HG03135 (cell line): ENCODE data around the gene HCN4.

Experiments used
- ATAC-seq: cut with Tn5 transposase; IDR thresholded peaks from one replicate; pipeline ENCODE4 v1.9.1; 2021; ENCODE audit warnings: mild to moderate bottlenecking, moderate library complexity; ENCODE audit not compliant: unreplicated experiment

The HCN4 gene

DNA sequence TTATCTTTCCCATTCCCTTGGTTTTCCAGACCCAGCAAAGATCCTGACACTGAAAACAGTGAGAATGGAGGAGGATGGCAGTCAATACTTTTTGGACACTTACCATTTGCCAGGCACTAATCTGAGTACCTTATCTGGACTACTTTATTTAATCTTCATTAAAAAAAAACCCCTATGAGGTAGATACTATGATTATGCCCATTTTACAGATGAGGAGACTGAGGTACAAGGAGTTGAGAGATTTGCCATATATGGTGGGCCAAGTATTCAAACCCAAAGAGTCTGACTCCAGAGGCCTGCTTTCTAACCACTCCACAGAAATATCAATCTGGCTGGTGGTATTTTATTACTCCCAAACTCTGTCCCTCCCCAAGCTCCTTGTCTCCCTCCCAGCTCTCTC lies 19.6 kb downstream of the HCN4 start:
- no peak for ATAC-seq

DNA sequence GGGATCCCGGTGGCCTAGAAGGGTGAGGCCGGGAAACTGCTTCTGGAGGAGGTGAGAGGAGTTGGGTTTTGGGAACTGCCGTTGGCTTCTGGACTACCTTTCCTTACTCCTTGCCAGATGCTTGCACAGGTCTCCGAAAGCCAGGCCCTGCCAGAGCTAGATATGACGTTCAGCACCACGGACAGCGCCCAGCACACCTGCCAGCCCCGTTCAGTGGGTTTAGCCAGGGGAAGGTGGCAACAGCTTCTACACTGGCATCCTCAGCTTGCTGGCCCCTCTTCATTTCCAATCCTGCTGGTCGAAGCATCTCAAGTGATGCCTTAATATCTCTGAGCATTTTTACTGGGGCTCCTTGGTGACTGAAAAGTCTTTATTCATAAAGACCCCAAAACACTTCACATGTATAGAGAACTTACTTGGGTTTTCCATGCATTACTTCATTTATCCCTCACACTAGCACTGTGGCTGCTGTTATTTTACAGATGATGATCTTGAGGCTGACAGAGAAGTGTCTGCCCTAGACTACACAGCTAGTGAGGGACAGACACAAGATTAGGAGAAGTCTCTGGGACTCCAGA lies 21.9 kb downstream of the HCN4 start:
- no peak for ATAC-seq

DNA sequence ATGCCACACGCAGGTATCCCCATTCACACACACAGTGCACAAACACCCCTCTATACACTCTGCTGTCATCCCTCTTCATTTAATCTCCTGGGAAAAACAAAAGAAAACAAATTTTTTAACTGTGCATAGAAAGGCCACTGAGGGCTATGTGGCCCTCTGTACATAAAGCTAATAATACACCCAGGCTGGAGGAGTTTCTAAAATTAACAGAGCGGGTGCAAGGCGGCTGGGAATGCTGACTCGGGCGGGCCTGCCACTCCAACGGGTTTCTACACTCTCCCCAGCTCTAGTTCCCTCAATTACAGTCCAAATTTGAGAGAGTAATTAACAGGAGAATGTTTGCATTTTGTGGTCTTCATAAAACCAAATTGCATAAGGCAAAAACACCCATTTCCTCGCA lies 23.1 kb downstream of the HCN4 start:
- no peak for ATAC-seq

DNA sequence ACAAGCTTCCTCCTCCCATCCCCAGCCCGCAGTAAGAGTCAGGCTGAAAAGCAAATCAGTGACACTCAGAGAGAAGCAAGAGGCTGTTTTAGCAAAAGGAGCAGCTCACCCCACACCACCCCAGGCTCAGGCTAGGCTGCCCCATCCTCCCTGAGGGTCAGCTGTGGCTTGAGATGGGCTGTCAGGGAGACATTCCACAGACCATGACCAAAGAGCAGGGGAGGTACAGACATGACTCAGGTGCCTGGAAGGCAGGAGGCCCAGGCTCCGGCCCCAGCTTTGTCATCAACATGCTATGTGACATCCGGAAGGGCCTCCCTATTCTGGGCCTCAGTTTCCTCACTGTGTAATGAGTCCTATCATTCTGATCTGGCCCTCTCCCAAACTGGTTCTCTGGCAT lies 24.7 kb downstream of the HCN4 start:
- no peak for ATAC-seq

DNA sequence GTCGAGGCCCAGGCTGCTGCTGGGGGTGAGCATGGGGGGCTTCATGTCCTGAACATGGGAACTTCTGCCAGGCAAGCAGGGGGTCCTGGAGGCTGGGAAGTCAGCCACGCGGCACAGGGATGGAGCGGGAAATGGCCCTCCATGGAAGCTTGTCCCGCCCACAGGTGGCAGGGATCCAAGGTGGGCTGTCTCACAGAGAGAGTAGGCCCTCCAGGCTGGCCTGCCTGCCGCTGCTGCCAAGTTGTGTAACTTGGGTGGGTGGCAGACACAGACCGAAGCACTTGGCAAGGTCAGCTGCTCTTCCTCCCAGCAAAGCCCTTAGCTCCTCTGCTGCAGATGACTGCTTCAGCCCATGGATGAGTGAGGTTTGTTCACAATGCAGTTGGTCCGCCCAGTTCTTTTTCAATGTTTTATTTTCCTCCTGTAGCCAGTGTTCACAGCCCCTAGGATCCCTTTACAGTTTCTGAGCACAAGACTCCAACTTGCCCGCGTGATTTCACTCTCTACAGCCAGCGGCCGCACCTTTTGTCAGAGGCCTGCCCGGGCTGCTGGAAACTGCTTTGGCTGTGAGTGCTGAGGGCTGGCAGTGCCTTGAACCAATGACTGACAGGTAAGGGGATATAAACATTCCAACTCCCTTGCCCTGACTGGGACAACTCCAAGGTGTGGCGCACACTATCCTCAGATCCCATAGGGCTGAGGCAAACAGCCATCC lies 26.7 kb downstream of the HCN4 start:
- no peak for ATAC-seq

DNA sequence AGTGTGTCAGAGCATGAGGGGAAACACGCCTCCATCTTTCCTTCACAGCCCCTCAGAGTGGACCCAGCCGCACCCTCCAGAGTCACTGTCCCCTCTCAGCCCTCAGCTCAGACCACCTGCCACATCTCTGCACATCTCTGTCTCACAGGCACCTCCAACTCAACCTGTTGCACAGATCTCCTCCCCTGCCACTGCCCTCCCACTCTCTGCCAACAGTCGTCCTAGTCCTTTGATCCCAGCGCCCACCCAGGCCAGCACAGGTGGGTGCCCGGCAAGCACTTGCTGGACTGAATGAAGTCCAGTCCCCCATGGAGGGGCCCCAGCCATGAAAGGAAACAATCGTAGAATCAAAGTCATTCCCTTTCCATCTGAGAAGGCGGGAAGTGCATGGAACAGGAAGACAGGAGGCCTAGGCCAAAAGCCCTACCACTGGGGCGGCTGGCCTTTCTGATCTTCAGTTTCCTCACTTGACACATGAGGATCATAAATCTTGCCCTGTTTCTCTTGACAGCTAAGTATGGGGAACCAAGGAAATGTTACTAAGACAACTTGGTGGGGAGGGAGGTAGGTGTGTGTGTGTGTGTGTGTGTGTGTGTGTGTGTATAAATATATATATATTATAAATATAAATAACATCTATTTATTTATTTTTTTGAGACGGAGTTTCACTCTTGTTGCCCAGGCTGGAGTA lies 28.1 kb downstream of the HCN4 start:
- ATAC-seq: no peak

DNA sequence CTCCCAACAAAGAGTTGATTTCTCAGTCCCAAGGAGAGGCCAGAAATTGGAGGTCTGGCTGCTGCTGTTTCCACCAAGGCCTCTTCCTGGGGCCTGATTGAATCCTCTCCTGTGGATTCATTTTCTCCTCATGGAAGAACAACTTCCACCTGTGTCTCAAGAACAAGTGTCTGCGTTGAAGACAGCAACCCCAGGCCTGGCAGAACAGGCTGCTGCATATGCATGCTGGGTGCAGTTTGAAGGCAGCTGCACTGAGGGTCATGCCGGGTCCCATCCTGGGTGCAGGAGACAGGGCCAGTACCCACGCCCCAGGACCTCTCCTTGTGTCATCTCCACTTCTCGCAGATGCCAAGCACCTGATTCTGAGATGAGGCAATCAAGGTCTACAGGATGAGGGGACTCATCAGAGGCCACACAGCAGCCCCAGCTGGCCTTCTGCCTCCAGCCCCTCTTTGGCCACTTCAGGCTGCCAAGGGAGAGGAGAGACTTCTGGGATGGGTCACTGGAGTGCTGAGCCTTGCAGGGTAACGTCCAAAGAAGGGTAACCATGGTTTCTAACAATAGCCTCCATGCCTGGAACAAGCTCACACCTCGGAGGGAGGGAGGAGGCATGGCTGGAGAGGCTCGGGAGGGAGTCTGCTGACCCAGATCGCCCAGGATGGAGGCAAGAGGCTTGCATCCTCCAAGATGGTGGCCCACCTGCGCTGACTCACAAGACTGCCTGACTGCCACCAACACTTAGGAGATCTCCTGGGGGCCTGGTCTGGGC lies 30.0 kb downstream of the HCN4 start:
- ATAC-seq: no peak

DNA sequence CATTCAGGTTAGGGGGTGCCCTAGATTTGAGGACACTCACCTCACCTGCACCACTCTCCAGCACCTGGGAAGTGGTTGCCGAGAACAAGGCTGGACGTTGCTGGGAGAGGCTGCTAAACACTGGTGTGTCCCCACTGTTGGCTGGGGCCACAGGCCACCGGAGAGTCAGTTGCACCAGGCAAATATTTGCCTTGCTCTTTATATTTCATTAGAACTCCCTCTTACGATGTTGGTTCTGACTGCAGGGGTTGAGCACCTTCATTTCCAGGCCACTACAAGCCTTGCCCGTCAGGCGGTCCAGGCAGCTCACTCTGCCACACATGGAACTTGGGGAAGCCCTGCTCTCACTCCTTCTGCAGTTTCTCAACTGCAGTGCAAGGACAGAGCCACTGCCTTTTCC lies 30.7 kb downstream of the HCN4 start:
- no peak for ATAC-seq

DNA sequence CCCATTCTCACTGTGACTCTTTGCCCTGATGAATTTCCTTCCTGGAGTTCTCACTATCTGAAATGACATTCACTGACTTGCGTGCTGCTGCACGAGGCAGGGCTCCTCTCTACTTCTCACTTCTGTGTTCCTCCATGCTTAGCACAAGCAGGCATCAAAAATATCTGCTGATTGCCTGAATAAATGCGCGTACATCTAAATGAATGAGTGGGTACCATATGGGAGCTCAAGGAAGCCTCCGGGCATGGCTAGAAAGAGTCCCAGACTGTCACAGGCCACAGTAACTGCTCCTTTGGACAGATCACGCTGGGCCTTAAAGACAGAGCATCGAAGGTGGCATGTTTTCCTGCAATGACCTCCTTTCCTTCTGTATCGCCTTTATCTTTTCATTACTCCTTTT lies 31.6 kb downstream of the HCN4 start:
- ATAC-seq: no peak

DNA sequence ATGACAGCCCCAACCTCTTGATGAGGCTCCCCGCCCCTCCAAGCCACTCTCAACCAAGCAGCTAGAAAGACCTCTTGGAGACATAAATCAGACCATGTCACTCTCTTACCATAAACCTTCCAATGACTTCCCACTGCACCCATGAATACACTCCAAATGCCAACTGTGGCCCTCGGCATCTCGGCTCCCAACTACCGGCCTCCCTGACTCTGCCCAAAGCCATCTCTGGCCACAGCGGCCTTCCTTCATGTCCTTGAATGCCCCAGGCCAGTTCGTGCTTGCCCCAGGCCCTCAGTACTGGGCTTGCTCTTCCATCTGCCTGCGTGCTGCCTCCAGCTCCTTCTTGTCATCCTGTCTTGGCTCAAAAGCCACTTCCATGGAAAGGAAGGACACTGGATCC lies 32.0 kb downstream of the HCN4 start:
- ATAC-seq: no peak

DNA sequence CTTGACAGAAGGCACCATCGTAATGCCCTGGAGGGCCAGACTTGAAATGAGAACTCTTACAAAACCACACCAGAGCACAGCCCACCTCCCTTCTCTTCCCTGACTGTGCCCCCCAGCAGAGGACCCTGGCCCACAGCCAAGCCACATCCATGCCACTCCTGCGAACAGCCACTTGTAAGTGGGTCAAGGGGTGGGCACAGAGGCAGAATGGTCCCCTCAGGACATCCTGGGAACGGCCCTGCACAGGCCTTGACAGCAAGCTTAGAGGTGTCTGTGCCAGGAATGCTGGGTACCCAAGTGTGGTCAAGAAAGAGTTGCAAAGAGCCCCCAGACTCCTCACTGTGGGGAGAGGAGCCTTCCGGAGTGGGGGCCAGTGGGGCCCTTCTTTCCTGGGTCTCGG lies 33.3 kb downstream of the HCN4 start:
- no peak for ATAC-seq

DNA sequence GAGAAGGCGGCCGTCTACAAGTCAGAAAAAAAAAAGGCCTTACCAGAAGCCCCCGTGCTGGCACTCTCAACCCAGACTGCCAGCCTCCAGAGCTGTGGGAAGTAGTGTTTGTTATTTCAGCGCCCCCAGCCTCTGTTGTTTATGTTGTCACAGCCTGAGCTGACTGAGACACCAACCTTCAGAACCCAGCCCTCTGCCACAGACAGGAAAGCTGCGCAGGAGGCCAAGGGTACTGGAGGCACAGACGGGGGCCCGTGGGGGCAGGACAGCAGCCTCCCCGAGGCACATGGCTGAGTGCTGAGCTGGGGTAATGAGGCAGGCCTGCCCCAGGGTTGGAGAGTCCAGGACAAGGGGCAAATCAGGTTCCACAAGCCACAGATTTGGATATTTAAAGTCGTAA lies 33.7 kb downstream of the HCN4 start:
- no peak for ATAC-seq

DNA sequence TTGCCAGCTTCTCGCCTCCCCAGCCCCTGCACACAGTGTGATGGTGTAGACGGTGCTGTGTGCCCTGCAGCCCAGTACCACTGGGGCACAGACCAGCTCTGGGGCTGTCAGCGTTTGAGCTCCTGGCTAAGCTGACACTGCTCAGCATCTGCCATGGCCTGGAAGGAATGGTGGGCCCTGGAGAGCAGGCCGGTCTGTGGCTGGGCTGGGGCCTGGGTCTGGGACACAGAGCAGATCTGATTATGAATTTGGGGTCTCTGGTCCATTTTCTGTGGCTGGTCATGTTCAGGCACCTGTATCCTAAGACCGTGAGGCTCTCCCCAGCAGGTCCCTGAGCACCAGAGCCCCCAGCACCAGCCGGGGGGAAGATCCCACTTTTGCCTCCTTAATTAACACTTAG lies 34.7 kb downstream of the HCN4 start:
- no peak for ATAC-seq

DNA sequence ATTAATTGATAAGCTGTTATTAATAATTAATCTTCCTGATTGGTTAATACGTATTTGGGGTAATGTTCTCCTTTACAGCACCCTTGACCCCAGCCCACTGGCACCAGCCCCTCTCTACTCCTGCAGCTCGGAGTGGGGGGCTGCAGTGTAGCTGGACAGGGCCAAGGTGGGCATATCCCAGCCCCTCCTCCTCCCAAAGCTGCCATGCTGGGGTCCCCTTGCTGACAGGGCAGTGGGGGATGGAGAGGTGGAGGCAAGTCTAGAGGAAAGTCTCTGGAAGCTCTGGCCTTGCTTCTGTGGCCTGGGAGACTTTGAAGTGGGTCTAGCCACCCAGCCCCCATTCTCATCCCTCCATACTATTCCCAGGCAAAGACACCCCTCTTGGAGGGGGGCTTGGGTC lies 35.8 kb downstream of the HCN4 start:
- ATAC-seq: no peak

DNA sequence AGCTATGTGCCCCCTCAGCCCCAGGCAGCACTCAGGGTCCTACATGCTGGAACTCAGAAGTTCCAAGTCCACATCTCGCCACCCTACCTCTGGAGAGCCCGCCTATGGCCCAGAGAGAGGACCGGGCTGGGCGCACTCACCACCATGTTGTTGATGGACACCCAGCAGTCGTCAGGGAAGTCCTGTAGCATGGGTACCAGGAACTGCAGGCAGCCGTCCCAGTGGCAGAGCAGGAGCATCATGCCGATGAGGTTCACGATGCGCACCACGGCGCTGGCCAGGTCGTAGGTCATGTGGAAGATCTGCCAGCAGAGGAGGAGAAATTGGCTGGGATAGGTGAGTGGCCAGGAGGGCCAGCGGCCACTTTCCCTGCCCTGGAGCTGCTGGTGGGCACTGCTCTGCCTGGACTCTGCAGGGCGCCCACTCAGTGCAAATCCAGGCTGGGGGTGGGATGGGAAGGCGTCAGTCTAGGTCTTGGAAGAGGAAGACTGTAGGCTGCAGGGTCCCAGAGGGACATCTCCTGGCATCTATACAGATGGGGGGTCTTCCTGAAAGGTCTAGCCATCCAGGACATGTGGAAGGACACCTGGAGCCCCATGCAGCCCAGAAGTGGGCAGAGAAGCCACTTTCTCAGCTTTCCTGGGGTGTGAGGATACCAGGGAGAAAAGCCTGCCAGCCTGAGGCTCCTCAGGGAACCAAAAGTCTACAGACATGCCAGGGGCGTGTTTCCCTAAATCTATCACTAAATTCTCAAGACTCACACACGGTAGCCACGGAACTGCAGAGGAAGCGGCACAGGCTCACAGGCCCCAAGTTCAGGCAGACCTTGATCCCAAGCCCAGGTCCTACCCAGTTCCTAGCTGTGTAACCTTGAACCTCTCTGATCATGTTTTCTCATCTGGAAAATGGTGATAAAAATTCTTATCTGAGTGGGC lies 36.5 kb downstream of the HCN4 start:
- no peak for ATAC-seq

DNA sequence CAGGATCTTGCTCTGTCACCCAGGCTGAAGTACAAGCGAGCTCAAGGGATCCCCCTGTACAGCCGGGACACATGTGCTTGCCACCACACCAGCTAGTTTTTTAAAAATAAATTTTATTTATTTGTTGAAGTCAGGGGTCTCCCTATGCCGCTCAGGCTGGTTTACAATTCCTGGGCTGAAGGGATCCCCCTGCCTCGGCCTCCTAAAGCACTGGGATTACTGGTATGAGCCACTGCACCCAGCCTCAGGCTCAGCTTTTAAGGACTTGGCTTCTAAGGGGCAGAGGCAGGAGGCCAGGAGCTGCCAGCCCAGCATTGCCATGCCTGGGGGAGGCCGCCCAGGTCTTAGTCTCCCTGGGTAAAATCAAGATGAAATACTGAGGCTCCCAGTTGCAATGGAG lies 37.3 kb downstream of the HCN4 start:
- no peak for ATAC-seq

DNA sequence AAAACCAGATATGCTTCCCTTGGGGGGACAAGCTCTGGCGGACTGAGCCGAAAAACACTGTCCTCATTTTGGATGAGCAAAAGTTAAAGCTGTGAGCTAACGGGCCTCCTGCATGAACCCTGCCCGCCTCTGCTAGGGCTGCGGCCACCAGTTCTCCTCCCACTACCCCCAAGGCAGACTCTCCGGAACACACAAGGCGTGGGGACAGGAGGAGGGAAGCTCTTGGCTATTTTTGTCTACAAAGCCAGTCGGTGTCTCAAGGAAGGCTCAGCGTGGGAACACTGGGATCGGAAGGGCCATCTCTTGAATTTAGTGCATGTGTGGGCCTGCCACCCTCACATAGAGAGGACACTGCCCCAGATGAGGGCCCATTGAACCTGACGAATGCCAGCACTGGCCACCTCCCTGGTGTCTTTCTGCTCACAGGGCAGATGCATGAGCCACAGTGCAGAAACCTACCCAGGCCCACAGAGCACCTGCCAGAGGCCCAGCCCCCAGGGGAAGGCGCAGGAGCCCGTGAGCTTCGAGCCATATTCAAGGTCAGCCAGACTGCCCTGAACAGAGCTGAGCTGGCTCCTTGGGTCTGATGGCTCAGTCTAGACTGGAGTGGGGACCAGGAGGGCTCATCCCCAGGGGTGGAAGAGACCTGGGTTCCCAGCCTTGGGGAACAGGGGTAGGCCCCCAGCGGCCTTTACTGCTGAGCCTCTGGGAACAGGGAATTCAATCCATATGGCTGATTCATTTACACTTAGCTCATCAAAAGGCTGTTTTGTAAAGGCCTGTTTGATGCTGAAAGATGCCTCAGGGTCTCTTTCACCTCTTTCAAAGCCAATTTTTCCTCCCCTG lies 38.3 kb downstream of the HCN4 start:
- no peak for ATAC-seq

DNA sequence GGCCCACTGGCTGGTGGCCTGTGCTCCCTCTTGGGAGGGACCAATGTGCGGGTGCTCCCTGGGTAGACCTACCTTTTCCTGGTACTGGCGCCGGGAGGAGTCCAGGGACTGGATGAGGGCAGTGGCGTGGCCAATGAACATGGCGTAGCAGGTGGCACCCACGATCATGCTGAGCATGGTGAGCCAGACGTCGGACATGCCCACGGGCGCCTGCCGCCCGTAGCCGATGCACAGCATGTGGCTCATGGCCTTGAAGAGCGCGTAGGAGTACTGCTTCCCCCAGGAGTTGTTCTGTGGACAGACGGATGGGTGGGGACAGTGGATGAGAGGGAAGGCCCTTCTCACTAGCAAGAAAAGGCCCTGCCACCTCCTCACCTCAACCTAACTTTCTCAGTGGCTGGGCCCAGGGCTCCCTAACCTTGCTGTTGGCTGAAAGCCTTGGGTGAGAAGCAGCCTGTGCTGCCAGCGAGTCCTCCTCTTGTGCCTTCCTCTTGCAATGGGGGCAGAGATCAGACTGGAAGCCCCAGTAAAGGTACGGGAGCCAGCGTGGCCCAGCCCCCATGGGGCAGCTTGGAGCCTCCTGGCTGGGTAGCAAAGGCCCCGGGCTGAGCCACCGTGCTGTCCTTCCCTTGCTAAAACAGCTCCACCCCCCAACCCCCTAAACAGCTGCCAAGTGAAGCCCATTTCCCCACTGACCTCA lies 39.1 kb downstream of the HCN4 start:
- ATAC-seq: no peak

DNA sequence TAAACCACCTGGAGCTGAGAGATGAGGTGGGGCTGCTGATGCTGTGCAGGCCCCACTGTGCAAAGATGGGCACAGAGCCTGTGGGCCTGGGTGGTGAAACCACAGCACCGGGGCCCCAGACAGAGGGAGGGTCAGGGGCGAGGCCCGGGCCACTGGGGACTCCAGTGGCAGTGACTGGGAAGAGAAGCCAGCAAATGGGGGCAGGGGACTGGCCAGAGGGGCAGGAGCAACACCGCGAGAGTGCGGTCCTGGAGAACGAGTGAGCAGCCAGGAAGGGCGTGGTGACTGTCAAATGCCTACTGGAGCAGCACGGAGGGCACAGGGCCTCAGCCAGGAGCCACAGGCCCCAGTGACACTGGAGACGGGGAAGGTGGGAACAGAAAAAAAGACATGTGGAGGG lies 39.8 kb downstream of the HCN4 start:
- ATAC-seq: no peak
